Esophagus squamous epithelium (tissue), 4 donors: ENCODE measurements around the gene IQSEC1.

ENCODE experiments used
- CTCF ChIP-seq, 6 experiments: fragments of 450-650 bp in 4 of 6; fragments of 200-600 bp in 2 of 6; sonication (generic) in 2 of 6; IDR thresholded peaks; one replicate each; pipeline ENCODE4 v1.5.1; 2016 to 2019; ENCODE audit warnings: antibody characterized with exemption in 6 of 6, mild to moderate bottlenecking in 4 of 6, moderate library complexity in 4 of 6
- POLR2A ChIP-seq, 4 donors: fragments of 450-650 bp; IDR thresholded peaks; one replicate each; pipeline ENCODE4 v1.6.1; 2017; ENCODE audit warnings: antibody characterized with exemption in 4 of 4, mild to moderate bottlenecking in 4 of 4, moderate library complexity in 3 of 4

GRCh38 chr3:13079510-13079909 is 6.3 kb upstream of the IQSEC1 start:
- no peak for TF ChIP-seq CTCF (IDR thresholded peaks at IDR 0.05)
- TF ChIP-seq POLR2A (IDR thresholded peaks at IDR 0.05): no peak
